Measurements from ENCODE around the gene RIBC2. TPM values are rescaled to one million over a fixed set of nuclear protein-coding genes. Genes with fewer than 3 reads are reported as not detected.
"Not testable (repeated sequence)": the region's sequence is repeated elsewhere in the genome, so short reads cannot be mapped to it uniquely, and the experiment has no call there.

Gene RIBC2
- total RNA-seq, 2 donors from 2014 or later = not detected

DNA sequence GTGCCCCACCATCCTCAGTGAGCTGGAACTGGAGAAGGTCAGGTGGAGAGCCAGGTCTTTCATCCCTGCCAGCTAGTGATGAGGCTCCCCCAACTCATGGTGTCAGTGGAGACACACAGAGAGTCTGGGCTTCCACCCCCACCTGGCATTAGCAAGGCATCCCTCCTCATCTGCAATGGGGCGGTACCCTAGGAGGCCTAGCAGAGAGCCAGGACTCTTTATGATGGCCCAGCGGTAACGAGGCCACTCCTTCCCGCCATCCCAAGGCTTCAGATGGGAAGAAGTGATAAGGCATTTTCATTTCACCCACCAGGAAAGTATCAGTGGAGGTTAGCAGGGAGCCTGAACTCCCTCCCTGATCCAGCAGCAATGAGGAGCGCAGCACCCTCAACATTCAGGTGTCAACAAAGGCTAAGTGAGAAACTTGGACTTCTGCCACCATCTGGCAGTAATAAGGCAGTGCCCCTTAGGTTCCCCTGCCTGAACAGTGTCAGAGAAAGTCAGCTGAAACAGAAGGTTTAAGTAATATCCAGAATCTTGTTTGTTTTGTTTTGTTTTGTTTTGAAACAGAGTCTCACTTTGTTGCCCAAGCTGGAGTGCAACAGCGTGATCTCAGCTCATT lies 48.7 kb downstream of the RIBC2 start:
- WGBS, 2 donors = 83 to 95% methylated on average over 5 to 6 of the region's 6 CpGs
- H3K4me1 ChIP-seq = no peaks in the 10 kb centered on the region
- no peak overlapping the region for H3K27ac ChIP-seq
- H3K4me3 ChIP-seq = no peak overlapping the region
- ATAC-seq = no peak
- H3K27me3 ChIP-seq = no peaks in the 10 kb centered on the region
- H3K36me3 ChIP-seq (replicated peaks in 1 of 2; ENCODE audit: insufficient read depth in 1 of 2, low read depth in 2 of 2) = no peaks in the 10 kb centered on the region
- no peaks in the 10 kb centered on the region for H3K9me3 ChIP-seq
- intact Hi-C loops (cut with DNase I) = no loop called here
- no peak for TF ChIP-seq POLR2A (IDR thresholded peaks at IDR 0.05)
- TF ChIP-seq, protein P1, sequence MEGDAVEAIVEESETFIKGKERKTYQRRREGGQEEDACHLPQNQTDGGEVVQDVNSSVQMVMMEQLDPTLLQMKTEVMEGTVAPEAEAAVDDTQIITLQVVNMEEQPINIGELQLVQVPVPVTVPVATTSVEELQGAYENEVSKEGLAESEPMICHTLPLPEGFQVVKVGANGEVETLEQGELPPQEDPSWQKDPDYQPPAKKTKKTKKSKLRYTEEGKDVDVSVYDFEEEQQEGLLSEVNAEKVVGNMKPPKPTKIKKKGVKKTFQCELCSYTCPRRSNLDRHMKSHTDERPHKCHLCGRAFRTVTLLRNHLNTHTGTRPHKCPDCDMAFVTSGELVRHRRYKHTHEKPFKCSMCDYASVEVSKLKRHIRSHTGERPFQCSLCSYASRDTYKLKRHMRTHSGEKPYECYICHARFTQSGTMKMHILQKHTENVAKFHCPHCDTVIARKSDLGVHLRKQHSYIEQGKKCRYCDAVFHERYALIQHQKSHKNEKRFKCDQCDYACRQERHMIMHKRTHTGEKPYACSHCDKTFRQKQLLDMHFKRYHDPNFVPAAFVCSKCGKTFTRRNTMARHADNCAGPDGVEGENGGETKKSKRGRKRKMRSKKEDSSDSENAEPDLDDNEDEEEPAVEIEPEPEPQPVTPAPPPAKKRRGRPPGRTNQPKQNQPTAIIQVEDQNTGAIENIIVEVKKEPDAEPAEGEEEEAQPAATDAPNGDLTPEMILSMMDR (IDR thresholded peaks at IDR 0.05) = no peak
- no peak for DNase-seq

DNA sequence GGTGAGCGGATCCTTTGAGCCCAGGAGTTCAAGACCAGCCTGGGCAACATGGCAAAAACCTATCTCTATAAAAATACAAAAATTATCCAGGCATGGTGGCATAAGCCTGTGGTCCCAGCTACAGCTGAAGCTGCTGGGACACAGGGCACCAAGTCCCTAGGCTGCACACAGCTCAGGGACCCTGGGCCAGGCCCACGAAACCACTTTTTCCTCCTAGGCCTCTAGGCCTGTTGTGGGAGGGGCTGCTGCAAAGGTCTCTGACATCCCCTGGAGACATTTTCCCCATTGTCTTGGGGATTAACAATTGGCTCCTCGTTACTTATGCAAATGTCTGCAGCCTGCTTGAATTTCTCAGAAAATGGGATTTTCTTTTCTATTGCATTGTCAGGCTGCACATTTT lies 50.2 kb downstream of the RIBC2 start:
- intact Hi-C loops (cut with DNase I); DNase-seq; H3K27me3 ChIP-seq; H3K9me3 ChIP-seq; H3K4me1 ChIP-seq; H3K27ac ChIP-seq; ATAC-seq; H3K36me3 ChIP-seq (replicated peaks in 1 of 2; ENCODE audit: insufficient read depth in 1 of 2, low read depth in 2 of 2); H3K4me3 ChIP-seq: not testable (repeated sequence)
- WGBS, 2 donors = 90 to 94% methylated on average over 3 of the region's 3 CpGs

DNA sequence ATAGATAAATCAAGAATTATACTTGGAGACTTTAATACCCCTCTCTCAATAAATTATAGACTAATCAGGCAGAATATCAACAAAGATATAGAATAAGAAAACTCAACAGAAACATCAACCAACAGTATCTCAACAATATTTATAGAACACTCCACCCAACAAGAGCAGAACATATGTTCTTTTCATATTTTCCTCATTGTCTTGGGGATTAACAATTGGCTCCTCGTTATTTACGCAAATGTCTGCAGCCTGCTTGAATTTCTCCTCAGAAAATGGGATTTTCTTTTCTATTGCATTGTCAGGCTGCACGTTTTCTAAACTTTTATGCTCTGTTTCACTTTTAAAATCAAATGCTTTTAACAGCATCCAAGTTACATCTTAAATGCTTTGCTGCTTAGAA lies 52.1 kb downstream of the RIBC2 start:
- Histone ChIP-seq H3K4me3 (no peak overlapping the region), H3K9me3 (no peaks in the 10 kb centered on the region), H3K27ac (no peak overlapping the region), H3K4me1 (peaks cover 4% of the 10 kb centered on the region), H3K27me3 (no peaks in the 10 kb centered on the region), H3K36me3 (replicated peaks in 1 of 2; ENCODE audit: insufficient read depth in 1 of 2, low read depth in 2 of 2) (no peaks in the 10 kb centered on the region)
- intact Hi-C loops (cut with DNase I) = no loop called here
- WGBS, 2 donors = 54 to 65% methylated on average over 3 of the region's 3 CpGs
- DNase-seq (no peak), ATAC-seq (no peak)
- TF ChIP-seq POLR2A (IDR thresholded peaks at IDR 0.05) = no peak

DNA sequence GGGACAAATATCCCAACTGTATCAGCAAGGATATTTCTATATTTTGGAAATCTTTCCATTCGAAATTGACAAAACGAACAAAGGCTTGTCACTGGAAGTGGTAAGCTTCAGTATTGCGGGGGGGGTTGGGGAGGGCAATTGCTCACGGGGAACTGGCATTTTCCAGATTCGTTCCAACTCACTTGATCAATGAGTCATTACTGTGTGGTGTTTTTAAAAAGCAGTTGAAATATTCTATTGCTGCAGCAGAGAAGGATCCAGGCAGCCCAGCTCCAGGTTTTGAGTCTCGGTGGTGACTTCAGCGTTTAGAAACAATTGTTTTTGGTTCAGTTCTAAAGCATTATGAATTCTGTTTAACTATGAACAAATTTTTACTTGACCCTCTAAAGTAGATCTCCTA lies 55.4 kb downstream of the RIBC2 start:
- WGBS, 2 donors = 33 to 49% methylated on average over 7 of the region's 7 CpGs
- Histone ChIP-seq H3K27me3 (no peaks in the 10 kb centered on the region), H3K4me1 (peaks cover 4% of the 10 kb centered on the region), H3K9me3 (no peaks in the 10 kb centered on the region), H3K27ac (no peak overlapping the region), H3K4me3 (no peak overlapping the region), H3K36me3 (replicated peaks in 1 of 2; ENCODE audit: insufficient read depth in 1 of 2, low read depth in 2 of 2) (no peaks in the 10 kb centered on the region)
- intact Hi-C loops (cut with DNase I) = no loop called here
- TF ChIP-seq POLR2A (IDR thresholded peaks at IDR 0.05) = no peak
- TF ChIP-seq, protein P1 (IDR thresholded peaks at IDR 0.05) = no peak
- no peak for ATAC-seq
- no peak for DNase-seq

DNA sequence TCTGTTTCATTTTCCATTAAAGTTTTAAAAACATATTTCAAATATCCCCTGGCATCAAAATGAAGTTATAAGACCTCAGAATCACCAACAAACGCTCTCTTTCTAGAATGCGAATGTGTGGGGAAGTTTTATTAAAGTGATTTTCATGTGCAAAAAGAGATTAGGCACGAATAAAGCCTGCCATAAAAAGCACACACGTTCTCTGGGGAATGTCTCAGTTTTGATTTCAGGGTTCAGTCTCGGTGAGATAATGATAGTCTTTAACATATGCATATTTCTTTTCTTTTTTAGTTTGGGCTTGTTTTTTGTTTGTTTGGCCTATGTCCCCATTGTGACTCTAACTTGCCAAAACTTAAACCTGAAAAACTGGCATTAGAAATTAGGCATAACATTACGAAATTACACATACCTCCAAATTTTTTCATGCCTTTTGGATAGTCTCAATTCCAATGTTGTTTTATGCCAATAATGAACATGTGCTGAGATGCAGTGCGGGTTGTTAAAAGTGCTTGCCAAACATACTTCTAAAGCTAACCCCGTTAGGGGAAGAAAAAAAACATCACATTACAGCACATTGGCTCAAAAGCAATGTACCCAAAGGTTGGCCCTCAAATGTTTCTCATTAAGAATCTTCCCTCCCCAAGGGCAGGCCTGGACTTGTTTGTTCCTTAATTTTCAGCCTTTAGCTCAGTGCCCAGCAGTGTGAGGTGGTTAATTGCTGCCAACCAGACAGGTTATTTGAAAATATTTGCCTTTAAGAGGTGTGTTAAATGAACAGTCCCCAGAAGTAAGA lies 56.0 kb downstream of the RIBC2 start:
- H3K4me1 ChIP-seq = peaks cover 4% of the 10 kb centered on the region
- ATAC-seq = no peak
- H3K27ac ChIP-seq = no peak overlapping the region
- H3K9me3 ChIP-seq = no peaks in the 10 kb centered on the region
- no peaks in the 10 kb centered on the region for H3K27me3 ChIP-seq
- intact Hi-C loops (cut with DNase I) = no loop called here
- 44 to 45% methylated on average over 8 of the region's 8 CpGs for WGBS, 2 donors
- no peaks in the 10 kb centered on the region for H3K36me3 ChIP-seq (replicated peaks in 1 of 2; ENCODE audit: insufficient read depth in 1 of 2, low read depth in 2 of 2)
- TF ChIP-seq POLR2A (IDR thresholded peaks at IDR 0.05) = no peak
- TF ChIP-seq, protein P1 (IDR thresholded peaks at IDR 0.05) = no peak
- no peak overlapping the region for H3K4me3 ChIP-seq
- no peak for DNase-seq

Data from body of pancreas (tissue), 4 donors.